ENCODE results near the gene TSPAN31.

TSPAN31 gene

GRCh38 chr12:57775563-57776246 is 30.9 kb downstream of the TSPAN31 start:
- DNase-seq (ENCODE audit: insufficient read length) (no peak), FAIRE-seq (no peak)
- TF ChIP-seq POLR2AphosphoS5 (IDR thresholded peaks at IDR 0.05; ENCODE audit: low read depth, low read length) (no peak), POLR2A (IDR thresholded peaks at IDR 0.05; ENCODE audit: low read depth, low read length) (no peak), TAF1 (IDR thresholded peaks at IDR 0.05; ENCODE audit: borderline replicate concordance, low read depth, low read length) (no peak)

- DNase-seq (ENCODE audit: insufficient read length) (no peak), FAIRE-seq (no peak)
- TF ChIP-seq POLR2AphosphoS5 (IDR thresholded peaks at IDR 0.05; ENCODE audit: low read depth, low read length) (no peak), TAF1 (IDR thresholded peaks at IDR 0.05; ENCODE audit: borderline replicate concordance, low read depth, low read length) (no peak), POLR2A (IDR thresholded peaks at IDR 0.05; ENCODE audit: low read depth, low read length) (no peak)
Measured at GRCh38 chr12:57776247-57776587, 31.4 kb downstream of the TSPAN31 start.

- FAIRE-seq (no peak), DNase-seq (ENCODE audit: insufficient read length) (no peak)
- no peak for TF ChIP-seq POLR2A (IDR thresholded peaks at IDR 0.05; ENCODE audit: low read depth, low read length)
- no peak for TF ChIP-seq TAF1 (IDR thresholded peaks at IDR 0.05; ENCODE audit: borderline replicate concordance, low read depth, low read length)
- TF ChIP-seq POLR2AphosphoS5 (IDR thresholded peaks at IDR 0.05; ENCODE audit: low read depth, low read length) = no peak
Measured at GRCh38 chr12:57777367-57777766, 32.5 kb downstream of the TSPAN31 start.

DNA sequence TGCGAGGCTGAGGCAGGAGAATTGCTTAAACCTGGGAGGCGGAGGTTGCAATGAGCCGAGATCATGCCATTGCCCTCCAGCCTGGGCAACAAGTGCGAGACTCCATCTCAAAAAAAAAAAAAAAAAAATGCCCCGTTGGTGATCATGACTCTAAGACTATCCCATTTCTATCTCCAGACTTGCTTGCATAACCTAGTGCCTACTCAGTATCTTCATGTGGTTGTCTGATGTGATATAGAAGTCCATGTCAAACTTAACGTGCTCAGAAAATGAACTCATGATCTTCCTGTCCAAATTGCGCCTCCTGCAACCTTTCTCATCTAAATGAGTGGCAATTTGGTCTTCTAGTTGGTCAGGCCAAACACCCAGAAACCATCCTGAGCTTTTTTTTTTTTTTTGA is 33.1 kb downstream of the TSPAN31 start:
- no peak for FAIRE-seq
- no peak for DNase-seq (ENCODE audit: insufficient read length)
- no peak for TF ChIP-seq POLR2AphosphoS5 (IDR thresholded peaks at IDR 0.05; ENCODE audit: low read depth, low read length)
- no peak for TF ChIP-seq POLR2A (IDR thresholded peaks at IDR 0.05; ENCODE audit: low read depth, low read length)
- TF ChIP-seq TAF1 (IDR thresholded peaks at IDR 0.05; ENCODE audit: borderline replicate concordance, low read depth, low read length) = no peak

GRCh38 chr12:57779736-57780135 is 34.9 kb downstream of the TSPAN31 start:
- no peak for TF ChIP-seq POLR2AphosphoS5 (IDR thresholded peaks at IDR 0.05; ENCODE audit: low read depth, low read length)
- TF ChIP-seq TAF1 (IDR thresholded peaks at IDR 0.05; ENCODE audit: borderline replicate concordance, low read depth, low read length) = no peak
- TF ChIP-seq POLR2A (IDR thresholded peaks at IDR 0.05; ENCODE audit: low read depth, low read length) = no peak
- DNase-seq (ENCODE audit: insufficient read length) = no peak

GRCh38 chr12:57780284-57780897 is 35.6 kb downstream of the TSPAN31 start:
- FAIRE-seq = no peak
- no peak for DNase-seq (ENCODE audit: insufficient read length)
- TF ChIP-seq TAF1 (IDR thresholded peaks at IDR 0.05; ENCODE audit: borderline replicate concordance, low read depth, low read length) = no peak
- no peak for TF ChIP-seq POLR2A (IDR thresholded peaks at IDR 0.05; ENCODE audit: low read depth, low read length)
- no peak for TF ChIP-seq POLR2AphosphoS5 (IDR thresholded peaks at IDR 0.05; ENCODE audit: low read depth, low read length)

More at GRCh38 chr12:57779736-57780135, 34.9 kb downstream of the TSPAN31 start:
- no peak for FAIRE-seq

GRCh38 chr12:57781244-57781643 is 36.4 kb downstream of the TSPAN31 start:
- FAIRE-seq (no peak), DNase-seq (ENCODE audit: insufficient read length) (no peak)
- no peak for TF ChIP-seq POLR2A (IDR thresholded peaks at IDR 0.05; ENCODE audit: low read depth, low read length)

GRCh38 chr12:57781801-57782200 is 37.0 kb downstream of the TSPAN31 start:
- no peak for FAIRE-seq
- no peak for TF ChIP-seq POLR2AphosphoS5 (IDR thresholded peaks at IDR 0.05; ENCODE audit: low read depth, low read length)
- TF ChIP-seq POLR2A (IDR thresholded peaks at IDR 0.05; ENCODE audit: low read depth, low read length) = no peak
- TF ChIP-seq TAF1 (IDR thresholded peaks at IDR 0.05; ENCODE audit: borderline replicate concordance, low read depth, low read length) = no peak
- no peak for DNase-seq (ENCODE audit: insufficient read length)

DNA sequence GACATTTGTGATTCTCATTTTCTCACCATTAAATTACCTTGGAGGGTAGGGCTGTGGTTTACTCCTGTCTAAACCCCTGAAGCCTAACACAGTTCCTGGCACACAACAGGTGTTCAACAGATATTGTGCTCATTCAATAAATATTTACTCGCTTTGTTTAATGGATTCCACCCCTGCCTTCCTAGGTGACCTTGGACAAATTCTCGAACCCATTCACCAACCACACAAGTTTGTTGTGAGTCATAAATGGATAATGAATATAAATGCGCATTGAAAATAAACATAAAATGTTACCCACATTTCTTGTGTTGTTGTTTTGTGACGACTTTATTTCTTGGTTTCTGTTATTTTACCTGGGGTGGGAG is 37.4 kb downstream of the TSPAN31 start:
- DNase-seq (ENCODE audit: insufficient read length) (no peak), FAIRE-seq (no peak)
- TF ChIP-seq POLR2AphosphoS5 (IDR thresholded peaks at IDR 0.05; ENCODE audit: low read depth, low read length) (no peak), TAF1 (IDR thresholded peaks at IDR 0.05; ENCODE audit: borderline replicate concordance, low read depth, low read length) (no peak), POLR2A (IDR thresholded peaks at IDR 0.05; ENCODE audit: low read depth, low read length) (no peak)

DNA sequence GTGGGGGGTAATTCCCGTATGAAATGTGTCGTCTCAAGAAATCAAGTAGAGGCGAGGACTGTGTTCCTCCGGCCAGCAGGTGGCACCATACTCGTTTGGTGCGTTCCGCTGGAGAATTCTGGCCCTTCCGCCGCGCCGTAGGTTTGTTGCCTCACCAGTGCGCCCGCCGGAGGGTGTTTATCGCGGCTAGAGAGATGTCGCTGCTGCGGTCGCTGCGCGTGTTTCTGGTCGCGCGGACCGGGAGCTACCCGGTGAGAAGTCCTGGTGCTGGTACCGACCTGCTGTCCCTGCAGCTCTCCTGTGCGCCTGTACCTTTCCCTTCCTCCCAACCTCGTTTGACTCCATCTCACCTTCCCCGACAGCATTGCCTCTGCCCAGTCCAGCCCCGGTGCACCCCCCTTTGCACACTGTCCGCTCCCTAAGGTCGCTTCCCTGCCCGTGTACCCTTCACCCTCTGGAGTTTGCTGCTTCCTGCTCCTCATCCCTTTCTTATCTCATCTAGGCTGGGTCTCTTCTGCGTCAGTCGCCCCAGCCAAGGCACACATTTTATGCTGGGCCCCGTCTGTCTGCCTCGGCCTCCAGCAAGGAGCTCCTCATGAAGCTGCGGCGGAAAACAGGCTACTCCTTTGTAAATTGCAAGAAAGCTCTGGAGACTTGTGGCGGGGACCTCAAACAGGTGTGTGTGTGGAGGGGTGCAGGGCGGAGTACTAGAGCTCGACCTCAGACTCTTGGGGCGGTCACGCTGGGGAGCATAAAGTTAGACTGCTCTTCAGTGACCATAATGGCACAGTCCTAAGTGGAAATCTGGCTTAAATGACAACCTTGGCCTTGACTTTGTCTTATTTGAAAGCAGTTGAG is 38.0 kb downstream of the TSPAN31 start, which contains the start of gene TSFM:
TSFM (plus strand) TSS at position 180 of the 858 bp plus-strand sequence; CDS start at position 195, 15 bp downstream.
- peak; percentile 94 for TF ChIP-seq POLR2AphosphoS5 (IDR thresholded peaks at IDR 0.05; ENCODE audit: low read depth, low read length)
- peak; percentile 66; the same call in 1 of the 2 replicates for TF ChIP-seq TAF1 (IDR thresholded peaks at IDR 0.05; ENCODE audit: borderline replicate concordance, low read depth, low read length)
- TF ChIP-seq POLR2A (IDR thresholded peaks at IDR 0.05; ENCODE audit: low read depth, low read length) = peak; percentile 92
- DNase-seq (ENCODE audit: insufficient read length) (peak; percentile 66), FAIRE-seq (peak; percentile 97)

GRCh38 chr12:57783466-57783801 is 38.6 kb downstream of the TSPAN31 start:
- no peak for TF ChIP-seq POLR2AphosphoS5 (IDR thresholded peaks at IDR 0.05; ENCODE audit: low read depth, low read length)
- TF ChIP-seq TAF1 (IDR thresholded peaks at IDR 0.05; ENCODE audit: borderline replicate concordance, low read depth, low read length) = no peak
- TF ChIP-seq POLR2A (IDR thresholded peaks at IDR 0.05; ENCODE audit: low read depth, low read length) = no peak
- FAIRE-seq = no peak
- no peak for DNase-seq (ENCODE audit: insufficient read length)
